Sciatic nerve (tissue), 2 donors: Measurements from ENCODE around the gene FGGY. TPM values are rescaled to one million over a fixed set of nuclear protein-coding genes. Genes with fewer than 3 reads are reported as not detected.
"Not testable (repeated sequence)": the region's sequence is repeated elsewhere in the genome, so short reads cannot be mapped to it uniquely, and the experiment has no call there.

Source experiments
- ATAC-seq: fragments of 200-7000 bp; cut with Tn5 transposase; one replicate; pipeline ENCODE4 v1.9.1; 2020; ENCODE audit warnings: mild to moderate bottlenecking, moderate library complexity
- DNase-seq: peaks from one replicate; pipeline ENCODE4 v3.0.0-alpha.2; 2020; ENCODE audit warnings: low spot score
- intact Hi-C: fragments of 100-400 bp; cut with DNase I; formaldehyde crosslinking; loops from one replicate; pipeline ENCODE4 v1.14.2; 2022
- total RNA-seq: library from RNA; stranded (reverse); fragmentation: NEBNext Ultra II Directional; extraction: Animal tissue kit (Norgen Biotek cat#: 25700); gene quantifications from one replicate; pipeline ENCODE4 v1.2.1, GENCODE V29; 2021
- donor health status: DM: no; HTN: no; CAD: no.
- donor health status: DM: no; HTN: no; CAD: no.

FGGY gene
- 41.1 TPM for total RNA-seq

- ATAC-seq, result peak; percentile 92
- DNase-seq, result peak; percentile 99
- intact Hi-C loops, result no loop called here
Observed at GRCh38 chr1:59296358-59297256, at the start of gene FGGY. FGGY (plus strand) TSS chr1:59297094; CDS start chr1:59321550, 24,456 bp downstream.

GRCh38 chr1:59248758-59249157 is 48.1 kb upstream of the FGGY start:
- intact Hi-C loops, result no loop called here
- ATAC-seq, result no peak
- no peak for DNase-seq

GRCh38 chr1:59249396-59250137 is 47.3 kb upstream of the FGGY start:
- ATAC-seq (peak; percentile 74), DNase-seq (no peak)
- intact Hi-C loops, result no loop called here

GRCh38 chr1:59251061-59251460 is 45.8 kb upstream of the FGGY start:
- ATAC-seq, DNase-seq, intact Hi-C loops: not testable (repeated sequence)

- DNase-seq, ATAC-seq, intact Hi-C loops: not testable (repeated sequence)
Observed at GRCh38 chr1:59256429-59256828, 40.5 kb upstream of the FGGY start.

- intact Hi-C loops, result no loop called here
- DNase-seq (no peak), ATAC-seq (no peak)
Observed at GRCh38 chr1:59258412-59259032, 38.4 kb upstream of the FGGY start.

- intact Hi-C loops, result no loop called here
- ATAC-seq (peak; percentile 93), DNase-seq (no peak)
Observed at GRCh38 chr1:59261537-59261936, 35.4 kb upstream of the FGGY start.

GRCh38 chr1:59262631-59263030 is 34.3 kb upstream of the FGGY start:
- ATAC-seq (no peak), DNase-seq (no peak)
- intact Hi-C loops, result no loop called here

- DNase-seq, result no peak
- intact Hi-C loops, result no loop called here
- no peak for ATAC-seq
Observed at GRCh38 chr1:59263111-59263510, 33.8 kb upstream of the FGGY start.

GRCh38 chr1:59265622-59266021 is 31.3 kb upstream of the FGGY start:
- ATAC-seq (no peak), DNase-seq (no peak)
- intact Hi-C loops, result no loop called here

GRCh38 chr1:59266180-59266926 is 30.5 kb upstream of the FGGY start:
- intact Hi-C loops, result no loop called here
- no peak for DNase-seq
- ATAC-seq, result peak; percentile 73

GRCh38 chr1:59266927-59267293 is 30.0 kb upstream of the FGGY start:
- intact Hi-C loops, result no loop called here
- peak; percentile 21 for ATAC-seq
- DNase-seq, result no peak

- intact Hi-C loops, result no loop called here
Observed at GRCh38 chr1:59268406-59268805, 28.5 kb upstream of the FGGY start.

GRCh38 chr1:59271561-59272260 is 25.2 kb upstream of the FGGY start:
- no peak for DNase-seq
- no peak for ATAC-seq
- intact Hi-C loops, result no loop called here

More at GRCh38 chr1:59268406-59268805, 28.5 kb upstream of the FGGY start:
- no peak for DNase-seq
- ATAC-seq, result no peak

GRCh38 chr1:59272507-59272906 is 24.4 kb upstream of the FGGY start:
- ATAC-seq, result peak; percentile 52
- intact Hi-C loops, result no loop called here
- DNase-seq, result no peak

- intact Hi-C loops, result no loop called here
- ATAC-seq, result no peak
- DNase-seq, result no peak
Observed at GRCh38 chr1:59276439-59276851, 20.4 kb upstream of the FGGY start.

GRCh38 chr1:59278780-59279354 is 18.0 kb upstream of the FGGY start:
- intact Hi-C loops, result no loop called here
- ATAC-seq (no peak), DNase-seq (no peak)

- intact Hi-C loops, result no loop called here
- ATAC-seq (no peak), DNase-seq (no peak)
Observed at GRCh38 chr1:59279645-59280044, 17.2 kb upstream of the FGGY start.
